ENCODE data around the gene BORCS8.

DNA sequence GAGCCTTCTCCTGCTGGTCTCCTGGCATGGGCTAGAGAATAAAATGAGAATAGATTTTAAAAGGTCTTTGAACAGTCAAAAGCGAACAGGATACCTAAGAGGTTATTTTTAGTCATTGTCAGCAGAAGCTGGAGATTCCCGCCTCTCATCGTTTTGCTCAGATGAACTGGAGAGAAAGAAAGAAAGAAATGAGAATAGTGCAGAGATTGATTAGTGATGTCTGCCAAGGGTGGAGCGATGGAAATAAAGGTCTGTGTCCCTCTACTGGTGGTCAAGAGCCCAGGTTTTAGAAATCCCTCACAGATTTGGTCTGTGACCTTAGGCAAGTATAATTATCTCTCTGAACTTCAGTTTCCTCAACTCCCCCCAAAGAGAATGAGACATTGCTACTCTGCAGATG lies 25.1 kb upstream of the BORCS8 start:
- TF ChIP-seq POLR2A (IDR thresholded peaks at IDR 0.05) (no peak), EP300 (IDR thresholded peaks at IDR 0.05) (no peak)
- TF ChIP-seq, protein P1, sequence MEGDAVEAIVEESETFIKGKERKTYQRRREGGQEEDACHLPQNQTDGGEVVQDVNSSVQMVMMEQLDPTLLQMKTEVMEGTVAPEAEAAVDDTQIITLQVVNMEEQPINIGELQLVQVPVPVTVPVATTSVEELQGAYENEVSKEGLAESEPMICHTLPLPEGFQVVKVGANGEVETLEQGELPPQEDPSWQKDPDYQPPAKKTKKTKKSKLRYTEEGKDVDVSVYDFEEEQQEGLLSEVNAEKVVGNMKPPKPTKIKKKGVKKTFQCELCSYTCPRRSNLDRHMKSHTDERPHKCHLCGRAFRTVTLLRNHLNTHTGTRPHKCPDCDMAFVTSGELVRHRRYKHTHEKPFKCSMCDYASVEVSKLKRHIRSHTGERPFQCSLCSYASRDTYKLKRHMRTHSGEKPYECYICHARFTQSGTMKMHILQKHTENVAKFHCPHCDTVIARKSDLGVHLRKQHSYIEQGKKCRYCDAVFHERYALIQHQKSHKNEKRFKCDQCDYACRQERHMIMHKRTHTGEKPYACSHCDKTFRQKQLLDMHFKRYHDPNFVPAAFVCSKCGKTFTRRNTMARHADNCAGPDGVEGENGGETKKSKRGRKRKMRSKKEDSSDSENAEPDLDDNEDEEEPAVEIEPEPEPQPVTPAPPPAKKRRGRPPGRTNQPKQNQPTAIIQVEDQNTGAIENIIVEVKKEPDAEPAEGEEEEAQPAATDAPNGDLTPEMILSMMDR (IDR thresholded peaks at IDR 0.05): no peak

Measured in ovary (tissue), 3 donors.